OCI-LY3 (cell line): ENCODE measurements around the gene PYCR2.

Source experiments
- EZH2phosphoT487 ChIP-seq: fragments of 200-600 bp; shearing (Covaris generic); IDR thresholded peaks from 2 replicates; pipeline ENCODE4 v1.6.1; 2018; ENCODE audit warnings: antibody characterized with exemption, mixed run types, low read depth
- TF ChIP-seq, protein P1 (sequence below): fragments of 200-600, 300-600 bp; sonication (generic); IDR thresholded peaks from 2 replicates; pipeline ENCODE4 v1.5.1; 2014; ENCODE audit warnings: antibody characterized with exemption, low read length, low read depth

GRCh38 chr1:225891229-225891972, 32.6 kb downstream of the PYCR2 start:
- TF ChIP-seq, protein P1, sequence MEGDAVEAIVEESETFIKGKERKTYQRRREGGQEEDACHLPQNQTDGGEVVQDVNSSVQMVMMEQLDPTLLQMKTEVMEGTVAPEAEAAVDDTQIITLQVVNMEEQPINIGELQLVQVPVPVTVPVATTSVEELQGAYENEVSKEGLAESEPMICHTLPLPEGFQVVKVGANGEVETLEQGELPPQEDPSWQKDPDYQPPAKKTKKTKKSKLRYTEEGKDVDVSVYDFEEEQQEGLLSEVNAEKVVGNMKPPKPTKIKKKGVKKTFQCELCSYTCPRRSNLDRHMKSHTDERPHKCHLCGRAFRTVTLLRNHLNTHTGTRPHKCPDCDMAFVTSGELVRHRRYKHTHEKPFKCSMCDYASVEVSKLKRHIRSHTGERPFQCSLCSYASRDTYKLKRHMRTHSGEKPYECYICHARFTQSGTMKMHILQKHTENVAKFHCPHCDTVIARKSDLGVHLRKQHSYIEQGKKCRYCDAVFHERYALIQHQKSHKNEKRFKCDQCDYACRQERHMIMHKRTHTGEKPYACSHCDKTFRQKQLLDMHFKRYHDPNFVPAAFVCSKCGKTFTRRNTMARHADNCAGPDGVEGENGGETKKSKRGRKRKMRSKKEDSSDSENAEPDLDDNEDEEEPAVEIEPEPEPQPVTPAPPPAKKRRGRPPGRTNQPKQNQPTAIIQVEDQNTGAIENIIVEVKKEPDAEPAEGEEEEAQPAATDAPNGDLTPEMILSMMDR: no peak
- TF ChIP-seq EZH2phosphoT487: no peak
